Skin epidermis (tissue), 12 donors: ENCODE data around the gene ADGRL2.

ENCODE experiments used
- H3K27ac ChIP-seq, 21 experiments: fragments of 200-600 bp; sonication (generic) in 11 of 21; one replicate each; pipeline ENCODE4 v1.5.0; 2020; ENCODE audit warnings: mild to moderate bottlenecking in 3 of 21, inconsistent platforms in 2 of 21, moderate library complexity in 2 of 21
- H3K4me3 ChIP-seq, 7 experiments: fragments of 200-600 bp; sonication (generic) in 2 of 7; one replicate each; pipeline ENCODE4 v1.5.0; 2020; ENCODE audit warnings: inconsistent platforms in 2 of 7, mild to moderate bottlenecking in 2 of 7, moderate library complexity in 1 of 7

The ADGRL2 gene

DNA sequence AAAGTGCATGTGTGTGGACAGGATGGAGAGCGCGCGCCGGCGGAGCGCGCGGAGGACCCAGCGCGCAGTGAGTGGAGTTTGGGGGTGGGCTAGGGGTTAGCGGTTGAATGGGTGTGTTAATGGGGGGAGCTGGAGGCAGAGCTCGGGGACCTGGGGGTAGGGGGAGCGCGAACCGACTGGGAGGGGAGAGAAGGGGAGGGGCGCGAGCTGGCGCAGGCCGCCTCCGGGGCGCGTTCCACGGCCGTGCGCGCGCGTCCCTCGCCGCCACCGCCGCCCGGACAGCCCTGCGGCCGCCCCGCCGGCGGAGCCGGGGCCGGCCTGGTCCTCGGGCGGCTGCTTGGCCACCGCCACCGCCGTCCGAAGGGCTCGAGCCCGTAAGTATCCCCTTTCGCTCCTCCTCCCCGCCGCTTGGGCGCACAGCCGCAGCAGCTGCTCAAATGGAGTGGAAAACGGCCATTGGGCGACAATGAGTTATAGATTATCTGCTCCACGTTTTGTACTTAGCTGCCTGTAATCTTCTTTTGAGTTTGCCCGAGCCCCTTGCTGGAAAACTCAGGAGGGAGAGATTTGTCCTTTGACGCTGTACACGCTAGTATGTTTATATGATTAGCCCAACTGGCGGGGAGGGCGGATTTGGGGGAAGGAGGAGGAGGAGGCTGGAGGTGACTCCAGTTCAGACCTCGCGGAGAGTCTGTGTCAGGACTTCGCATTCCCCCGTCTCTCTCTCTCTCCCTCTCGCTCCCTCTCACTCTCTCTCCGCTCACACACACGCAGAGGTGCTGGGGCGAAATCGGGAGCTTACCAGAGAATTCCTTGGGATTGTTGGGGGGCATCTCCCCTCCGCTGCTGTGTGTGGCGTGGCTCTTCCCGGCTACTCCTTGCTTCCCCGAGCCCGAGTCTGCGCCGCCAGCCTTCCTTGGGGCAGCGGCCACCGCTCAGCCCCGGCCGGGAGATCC lies at the start of gene ADGRL2:
TSS of gene ADGRL2 (plus strand) at position 240 of the 956 bp plus-strand sequence. CDS start 36,051 bp downstream, outside the sequence.
- Histone ChIP-seq H3K4me3 (peak within 1 kb of the TSS; percentile 48 to 75 (median 55)), H3K27ac (peak within 1 kb of the TSS in 20 of 21 experiments; percentile 74 to 93 (median 86))

DNA sequence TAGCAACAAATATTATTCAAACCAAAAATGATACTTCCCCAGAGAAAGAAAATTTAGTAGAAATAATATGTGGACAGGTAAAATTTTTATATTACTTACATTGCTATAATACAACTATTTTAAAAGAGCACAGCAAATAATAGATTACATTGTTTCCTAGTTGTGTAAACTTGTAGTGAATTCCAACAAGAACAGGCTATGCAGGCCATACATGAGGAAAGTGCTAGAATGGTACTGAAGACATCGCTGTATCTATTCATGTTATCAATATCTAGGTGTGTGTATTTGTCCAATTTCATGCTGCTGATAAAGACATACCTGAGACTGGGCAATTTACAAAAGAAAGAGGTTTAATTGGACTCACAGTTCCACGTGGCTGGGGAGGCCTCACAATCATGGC lies 47.9 kb upstream of the ADGRL2 start:
- Histone ChIP-seq H3K4me3 (no peak overlapping the region), H3K27ac (no peak overlapping the region)

DNA sequence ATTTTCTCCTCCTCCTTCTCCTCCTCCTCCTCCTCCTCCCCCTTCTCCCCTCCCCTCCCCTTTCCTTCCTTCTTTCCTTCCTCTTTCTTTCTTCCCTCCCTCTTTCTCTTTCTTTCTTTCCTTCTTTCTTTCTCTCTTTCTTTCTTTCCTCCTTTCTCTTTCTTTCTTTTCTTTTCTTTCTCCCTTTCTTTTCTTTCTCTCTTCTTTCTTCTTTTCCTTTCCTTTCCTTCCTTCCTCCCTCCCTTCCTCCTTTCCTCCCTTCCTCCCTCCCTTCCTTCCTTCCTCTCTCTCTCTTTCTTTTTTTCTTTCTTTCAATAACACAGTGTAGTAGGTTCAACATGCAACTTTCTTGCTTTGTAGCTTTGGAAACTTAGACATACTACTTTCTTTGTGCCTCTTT lies 46.3 kb upstream of the ADGRL2 start:
- Histone ChIP-seq H3K4me3 (no peak overlapping the region), H3K27ac (no peak overlapping the region)

DNA sequence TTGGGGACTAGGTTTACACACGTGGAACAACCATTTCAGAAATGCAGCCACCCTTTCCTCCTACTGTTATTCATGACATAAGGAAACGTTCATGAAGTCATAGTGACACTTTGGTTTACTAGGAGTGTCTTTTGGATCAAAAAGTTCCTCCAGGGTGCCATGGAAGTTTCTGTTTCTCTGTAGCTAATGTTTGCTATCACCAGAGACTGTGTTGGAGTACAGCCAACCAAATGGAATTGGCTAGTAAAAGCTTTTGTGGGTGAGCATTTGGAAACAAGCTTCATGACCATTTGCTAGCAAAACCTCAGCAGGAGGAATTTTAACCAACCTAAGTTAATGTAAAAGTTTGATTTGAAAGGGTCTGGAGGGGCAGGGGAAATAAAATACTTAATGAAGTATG lies 43.9 kb upstream of the ADGRL2 start:
- no peak overlapping the region for H3K27ac ChIP-seq
- no peak overlapping the region for H3K4me3 ChIP-seq

DNA sequence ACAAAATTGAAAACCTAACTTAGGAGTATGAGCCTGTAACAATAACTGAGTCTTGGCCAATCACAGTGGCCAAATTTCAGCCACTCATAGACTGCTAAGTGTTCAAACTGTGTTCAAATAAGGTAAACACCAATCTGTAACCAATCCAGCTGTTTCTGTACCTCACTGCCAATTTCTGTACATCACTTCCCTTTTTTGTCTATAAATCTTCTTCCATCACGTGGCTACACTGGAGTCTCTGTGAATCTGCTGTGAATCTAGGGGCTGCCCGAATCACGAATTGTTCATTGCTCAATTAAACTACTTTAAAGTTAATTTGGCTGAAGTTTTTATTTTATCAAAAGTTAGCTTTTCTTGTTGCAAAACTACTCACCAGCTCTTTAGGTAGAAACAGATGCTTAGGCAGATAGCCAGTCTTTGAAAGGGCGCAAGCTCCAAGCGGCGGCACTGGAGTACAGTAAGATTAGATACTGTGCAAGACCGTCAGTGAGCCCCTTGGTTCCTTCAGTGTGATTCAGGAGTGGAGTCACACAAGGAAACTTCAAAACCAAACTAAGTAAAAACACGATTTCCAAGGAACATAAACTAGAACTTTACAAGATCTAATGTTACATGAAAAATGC lies 43.2 kb upstream of the ADGRL2 start:
- Histone ChIP-seq H3K27ac (no peak overlapping the region), H3K4me3 (no peak overlapping the region)

DNA sequence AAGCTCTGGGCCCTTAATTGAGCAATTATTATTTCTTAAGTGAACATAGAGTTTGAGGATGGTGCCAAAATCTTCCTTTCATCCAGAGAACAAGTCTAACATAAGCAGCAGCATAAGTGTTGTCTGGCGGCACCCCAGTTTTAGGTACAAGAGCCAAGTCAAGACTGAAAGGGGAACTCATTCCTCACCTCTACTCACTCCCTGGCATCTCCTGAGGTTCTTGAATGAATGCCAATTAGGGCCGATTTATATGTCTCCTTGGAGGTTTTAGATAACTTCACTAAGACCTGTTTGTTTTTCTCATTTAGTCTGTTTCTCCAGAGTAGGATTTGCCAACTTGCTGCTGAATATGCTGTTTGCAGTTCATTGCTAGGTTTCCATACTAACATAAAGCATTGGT lies 42.6 kb upstream of the ADGRL2 start:
- no peak overlapping the region for H3K4me3 ChIP-seq
- no peak overlapping the region for H3K27ac ChIP-seq

DNA sequence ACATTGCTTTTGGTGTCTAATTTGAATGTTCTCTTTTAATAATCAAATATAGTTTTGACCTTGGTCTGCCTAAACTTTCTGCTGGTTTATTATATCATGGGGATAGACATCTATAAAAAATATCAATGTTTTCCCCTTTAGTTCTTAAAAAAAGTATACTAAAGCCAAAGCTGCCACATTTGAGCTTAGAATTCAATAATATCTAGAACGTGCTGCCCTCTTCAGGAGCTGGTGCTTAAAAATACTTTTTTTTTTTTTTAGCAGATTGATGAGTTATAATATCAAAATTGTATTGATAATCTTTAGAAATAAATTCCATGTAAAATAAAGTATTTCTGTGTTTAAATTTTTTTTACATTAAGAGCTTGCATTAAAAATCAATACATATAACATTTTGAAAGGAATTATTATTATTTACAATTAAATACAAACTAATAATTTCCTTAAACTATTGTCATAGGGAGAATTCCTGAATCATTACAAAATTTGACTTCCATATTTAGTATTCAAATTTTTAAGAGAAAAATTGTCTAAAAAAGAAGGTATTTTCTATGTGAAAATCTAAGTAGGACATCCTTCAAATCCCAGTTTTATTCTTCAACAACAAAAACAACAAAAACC lies 40.1 kb upstream of the ADGRL2 start:
- Histone ChIP-seq H3K4me3 (no peak overlapping the region), H3K27ac (no peak overlapping the region)

DNA sequence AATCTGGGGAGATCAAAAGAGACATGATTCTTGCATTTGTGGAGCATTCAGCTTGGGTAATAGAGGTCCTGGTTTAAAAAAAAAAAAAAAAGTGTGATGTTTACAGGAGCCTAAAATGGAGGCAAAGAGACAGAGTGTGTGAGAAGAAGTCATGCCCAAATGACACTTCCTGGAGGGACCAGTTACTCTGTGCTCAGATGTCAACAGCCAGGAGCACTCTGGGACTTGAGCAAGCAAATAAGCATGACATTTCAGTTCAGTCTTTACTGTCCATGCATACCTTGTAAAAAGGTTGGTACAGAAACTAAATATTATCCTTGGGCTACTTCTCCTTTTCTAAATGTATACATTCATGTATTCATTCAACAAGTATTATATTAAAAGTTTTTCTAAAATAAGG lies 25.2 kb upstream of the ADGRL2 start:
- Histone ChIP-seq H3K27ac (no peak overlapping the region), H3K4me3 (no peak overlapping the region)

DNA sequence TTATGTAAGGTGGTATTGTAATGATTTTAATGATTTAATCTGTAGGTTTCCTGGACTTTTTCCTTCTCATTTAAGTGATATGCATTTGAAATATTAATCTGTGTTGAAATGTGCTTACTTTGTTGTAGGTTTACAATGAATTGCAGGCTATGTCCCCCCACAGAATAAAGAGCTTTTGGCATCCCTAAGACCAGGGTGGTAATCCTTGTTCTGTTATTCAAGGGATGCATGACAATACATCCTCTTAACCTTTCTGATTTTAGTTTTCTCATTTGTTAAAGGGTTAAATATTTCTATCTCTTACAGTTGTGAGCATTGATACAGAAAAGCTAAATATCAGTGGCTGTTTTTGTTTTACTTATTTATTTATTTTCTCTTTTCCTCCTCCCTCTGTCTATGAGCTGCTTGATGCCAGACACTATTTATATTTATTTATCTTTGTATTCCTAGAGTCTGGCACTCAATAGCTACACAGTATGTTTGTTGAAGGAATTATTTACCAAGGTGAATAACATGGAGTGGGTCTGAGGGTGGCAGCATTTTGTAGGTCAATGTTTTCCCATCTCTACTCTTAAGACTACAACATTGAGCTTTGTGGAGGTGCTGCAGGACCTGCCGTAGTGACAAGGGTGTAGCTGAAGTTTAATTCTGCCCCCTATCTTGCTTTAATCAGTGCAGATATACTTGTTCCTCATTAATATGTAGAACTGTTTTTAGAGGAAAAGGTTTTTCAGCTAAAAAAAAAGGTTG lies 19.9 kb upstream of the ADGRL2 start:
- H3K4me3 ChIP-seq, result no peak overlapping the region

DNA sequence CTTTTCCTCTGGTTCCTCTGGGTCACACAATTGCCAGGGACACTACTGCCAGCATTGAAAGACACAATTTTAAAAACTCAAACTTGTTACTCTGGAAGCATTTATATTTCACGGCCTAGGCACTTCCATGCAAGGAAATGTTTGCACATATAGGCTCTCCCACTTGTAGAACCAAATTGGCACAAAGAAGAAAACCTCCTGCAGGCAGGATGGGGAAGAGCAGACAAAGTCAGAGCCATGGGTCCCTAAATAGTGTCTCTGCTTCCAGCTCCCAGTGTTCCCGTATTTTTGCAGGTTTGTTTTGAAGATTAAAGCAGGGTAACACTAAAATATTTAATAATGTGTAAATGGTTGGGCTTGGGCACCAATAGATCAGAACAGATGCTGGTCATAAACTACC lies 19.0 kb upstream of the ADGRL2 start:
- H3K4me3 ChIP-seq, result no peak overlapping the region
- H3K27ac ChIP-seq, result no peak overlapping the region

More for the DNA sequence above, 19.9 kb upstream of the ADGRL2 start:
- H3K27ac ChIP-seq, result no peak overlapping the region

DNA sequence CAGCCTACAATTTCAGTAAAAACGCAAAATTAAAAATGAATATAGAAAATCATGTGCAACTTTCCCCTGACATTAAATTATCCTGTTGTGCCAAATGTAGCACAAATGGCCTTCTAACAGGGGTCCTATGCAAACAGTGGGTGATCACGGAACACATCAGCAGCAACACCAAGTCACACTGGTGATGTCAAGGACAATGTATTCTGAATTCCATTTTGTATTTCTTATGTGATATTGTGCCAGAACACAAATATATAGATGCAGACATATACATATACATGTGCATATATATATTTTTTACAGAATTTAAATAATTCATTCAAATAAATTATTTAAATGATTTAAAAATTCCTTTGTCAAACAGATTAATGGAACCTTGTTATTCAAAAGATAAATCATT lies 8.6 kb upstream of the ADGRL2 start:
- Histone ChIP-seq H3K27ac (no peak overlapping the region), H3K4me3 (no peak overlapping the region)

DNA sequence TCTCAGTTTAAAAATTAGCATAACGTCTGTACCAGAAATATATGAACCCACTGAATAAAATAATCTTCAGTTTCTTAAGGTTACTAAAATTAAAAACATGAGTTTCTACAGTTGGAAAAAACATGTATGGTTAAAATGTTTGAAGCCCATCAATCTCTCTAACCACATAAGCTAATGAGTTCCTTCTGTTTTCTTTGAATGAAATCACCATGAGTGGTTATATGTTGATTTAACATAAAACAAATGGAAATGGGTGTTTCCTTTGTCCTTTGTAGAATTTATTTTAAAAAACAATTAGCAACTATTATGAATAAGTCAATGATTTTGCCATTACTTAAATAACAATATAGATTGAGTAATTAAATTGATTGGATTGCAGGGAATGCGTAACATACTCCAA lies 3.0 kb upstream of the ADGRL2 start:
- H3K4me3 ChIP-seq, result no peak overlapping the region
- no peak overlapping the region for H3K27ac ChIP-seq

DNA sequence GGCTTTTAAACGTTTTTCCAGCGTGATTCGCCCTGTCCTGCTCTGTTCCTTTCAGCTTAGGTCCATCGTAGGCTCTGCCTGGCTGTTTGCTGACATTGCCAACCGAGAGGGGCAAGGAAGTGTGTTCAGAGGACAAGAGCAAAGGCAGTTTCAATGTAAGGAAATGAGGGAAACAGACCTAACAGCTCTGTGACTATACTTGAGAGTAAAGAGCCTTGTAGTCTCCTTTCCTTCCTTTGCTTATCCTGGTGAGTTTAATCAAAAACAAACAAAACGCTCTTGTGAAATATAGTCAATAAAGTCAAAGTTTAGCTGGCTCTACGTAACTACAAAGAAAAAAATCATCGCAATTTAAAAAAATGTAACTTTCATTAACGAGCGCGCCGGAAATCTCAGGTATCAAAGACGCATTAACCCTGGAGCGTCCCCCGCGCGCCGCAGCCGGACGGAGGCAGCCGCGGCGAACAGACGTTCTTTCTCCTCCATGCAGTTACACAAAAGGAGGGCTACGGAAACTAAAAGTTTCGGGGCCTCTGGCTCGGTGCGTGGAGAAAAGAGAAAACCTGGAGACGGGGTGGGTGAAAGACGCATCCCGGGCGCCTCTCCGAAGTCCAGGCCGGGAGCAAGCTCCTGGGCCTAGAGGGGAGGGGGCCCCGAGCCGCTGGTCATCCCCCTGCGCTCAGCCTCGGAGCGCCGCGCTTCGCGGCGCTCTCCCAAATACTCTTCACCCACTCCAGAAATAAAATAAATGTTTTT lies 617 bp upstream of the ADGRL2 start:
- peak overlapping the region; percentile 48 to 75 (median 55) for H3K4me3 ChIP-seq
- H3K27ac ChIP-seq, result peak overlapping the region in 20 of 21 experiments; percentile 49 to 93 (median 84)

DNA sequence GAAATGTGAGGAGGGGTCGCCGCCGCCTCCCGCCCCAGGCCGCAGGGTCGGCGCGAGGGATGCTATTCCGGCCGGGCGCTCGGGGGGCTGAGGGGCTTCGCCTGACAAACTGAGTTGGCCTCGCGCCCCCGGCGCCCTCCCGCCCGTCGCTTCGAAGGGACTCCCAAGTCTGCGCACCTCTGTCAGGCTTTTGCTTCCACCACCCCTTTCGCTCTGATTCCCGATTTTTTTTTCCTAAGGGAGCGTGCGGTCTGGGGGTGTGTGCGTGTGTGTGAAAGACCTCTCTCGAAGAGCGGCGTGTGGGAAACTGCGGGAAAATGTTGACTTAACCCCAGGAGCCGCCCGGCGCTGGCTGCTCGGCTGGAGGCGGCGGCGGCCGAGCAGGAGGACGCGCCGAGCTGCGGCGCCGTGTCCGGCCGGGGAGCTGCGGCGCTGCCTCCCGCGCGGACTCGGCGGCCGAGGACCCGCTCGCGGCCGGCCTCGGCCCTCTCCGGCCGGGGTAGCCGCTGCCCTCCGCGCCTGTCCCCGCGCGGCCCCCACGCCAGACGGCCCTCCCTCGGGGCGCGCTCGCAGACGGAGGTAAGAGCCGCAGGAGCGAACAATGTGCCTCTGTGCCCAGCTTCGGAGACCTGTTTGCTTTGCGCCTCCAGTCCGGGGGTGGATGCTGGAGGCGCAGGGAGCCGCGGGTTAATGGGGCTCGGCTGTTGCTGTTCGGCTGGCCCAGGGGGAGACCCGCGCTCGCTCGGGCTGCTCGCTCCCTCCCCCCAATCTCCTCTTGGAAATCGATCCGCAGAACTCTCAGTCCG lies 1.1 kb downstream of the ADGRL2 start:
- H3K27ac ChIP-seq, result peak overlapping the region in 20 of 21 experiments; percentile 74 to 93 (median 86)
- peak overlapping the region; percentile 48 to 75 (median 55) for H3K4me3 ChIP-seq

DNA sequence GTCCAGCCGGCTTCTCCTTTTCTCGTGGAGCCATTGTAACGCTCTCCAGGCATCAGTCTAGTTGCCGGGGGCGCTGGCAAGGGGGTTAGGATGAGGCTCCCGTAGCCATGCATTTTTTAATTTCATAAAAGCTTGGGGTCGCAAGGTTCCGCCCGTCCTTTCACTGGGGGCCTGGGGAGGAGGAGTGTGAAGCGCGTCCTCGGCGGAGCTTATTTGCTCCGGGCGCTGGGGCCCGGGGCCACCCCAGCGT lies 1.6 kb downstream of the ADGRL2 start:
- Histone ChIP-seq H3K27ac (peak overlapping the region in 20 of 21 experiments; percentile 25 to 93 (median 85)), H3K4me3 (peak overlapping the region; percentile 48 to 75 (median 55))

DNA sequence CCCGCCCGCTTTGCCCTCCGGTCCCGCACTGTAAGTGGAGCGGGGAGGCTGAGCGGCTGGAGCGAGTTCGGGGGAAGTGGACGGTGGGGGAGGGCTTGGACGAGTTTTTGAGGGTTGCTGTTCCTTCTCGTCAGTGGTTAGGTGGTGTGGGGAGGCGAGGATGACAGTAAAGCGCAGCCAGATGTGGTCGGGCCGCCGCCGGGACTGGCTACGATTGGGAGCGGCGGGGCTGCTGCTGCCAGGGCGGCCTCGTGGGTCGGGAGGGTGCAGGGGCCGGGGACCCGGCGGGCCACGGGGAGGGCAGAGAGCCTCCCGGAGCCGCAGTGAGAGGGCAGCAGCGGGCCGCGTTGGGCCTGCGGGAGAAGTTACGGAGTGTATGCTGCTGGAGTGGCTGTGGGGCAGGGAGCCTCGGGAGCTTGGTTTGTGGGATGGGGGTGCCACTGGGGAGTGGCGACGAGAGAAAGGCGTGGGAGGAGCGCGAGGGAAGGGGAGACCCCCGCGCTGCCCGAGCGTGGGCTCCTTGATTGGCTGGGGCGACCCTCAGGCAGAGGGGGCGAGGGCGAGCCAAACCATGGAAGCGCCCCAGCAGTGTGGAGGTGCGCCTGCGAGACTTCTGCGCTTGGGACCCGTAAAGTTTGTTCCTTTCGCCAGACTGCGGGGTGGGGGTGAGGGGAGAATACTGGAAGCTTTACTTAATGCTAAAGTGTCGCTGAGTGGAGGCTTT lies 2.1 kb downstream of the ADGRL2 start:
- peak overlapping the region; percentile 48 to 75 (median 55) for H3K4me3 ChIP-seq
- peak overlapping the region; percentile 15 to 93 (median 85) for H3K27ac ChIP-seq

DNA sequence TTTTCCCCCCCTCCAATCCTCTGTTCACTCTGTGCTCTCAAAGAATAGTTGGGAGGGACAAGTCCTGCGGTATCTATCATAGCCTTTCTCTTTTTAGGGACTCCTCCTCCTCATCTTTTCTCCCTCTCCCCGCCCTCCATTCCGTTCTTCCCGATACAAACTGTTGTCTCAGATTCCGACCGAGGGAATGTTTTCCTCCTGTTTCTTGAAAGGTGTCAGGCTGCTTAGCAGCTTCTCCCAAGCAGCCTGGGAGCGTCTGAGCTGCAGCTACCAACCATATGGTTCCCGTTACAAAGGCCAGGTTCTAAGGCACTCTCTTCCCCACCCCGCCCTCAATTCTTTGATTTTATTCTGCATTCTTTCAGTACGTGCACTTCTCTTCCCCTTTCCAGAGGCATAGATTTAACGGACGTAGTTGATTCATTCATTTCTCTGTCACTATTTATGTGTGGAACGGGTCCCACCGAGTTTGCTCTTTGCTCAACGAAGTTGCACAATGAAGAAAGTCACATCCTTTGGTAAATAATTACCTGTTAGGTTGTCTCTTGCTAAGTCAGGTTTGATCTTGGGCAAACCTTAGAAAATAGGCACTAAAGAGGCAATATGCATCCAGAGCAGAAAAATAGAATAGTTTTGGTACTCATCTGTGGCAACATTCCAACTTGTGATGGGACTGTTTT lies 2.8 kb downstream of the ADGRL2 start:
- peak overlapping the region in 19 of 21 experiments; percentile 25 to 93 (median 85) for H3K27ac ChIP-seq
- peak overlapping the region; percentile 48 to 75 (median 55) for H3K4me3 ChIP-seq
